Measurements from ENCODE around the gene CALML4.
"Not testable (repeated sequence)": the region's sequence is repeated elsewhere in the genome, so short reads cannot be mapped to it uniquely, and the experiment has no call there.

The CALML4 gene

GRCh38 chr15:68204776-68205557 lies at the start of gene CALML4:
CALML4 (minus strand) TSS chr15:68205332; CDS start chr15:68205247, 85 bp downstream.
- no peak for DNase-seq

GRCh38 chr15:68252925-68253534 lies 47.9 kb upstream of the CALML4 start:
- peak; percentile 68 to 90 (median 75) for DNase-seq

- no peak for DNase-seq
Measured at GRCh38 chr15:68249058-68249713, 44.1 kb upstream of the CALML4 start.

- no peak for DNase-seq
Measured at GRCh38 chr15:68244235-68244634, 39.1 kb upstream of the CALML4 start.

- no peak for DNase-seq
Measured at GRCh38 chr15:68241088-68241935, 36.2 kb upstream of the CALML4 start.

- DNase-seq: no peak
Measured at GRCh38 chr15:68239025-68239424, 33.9 kb upstream of the CALML4 start.

- no peak for DNase-seq
Measured at GRCh38 chr15:68235022-68235421, 29.9 kb upstream of the CALML4 start.

- not testable (repeated sequence) for DNase-seq
Measured at GRCh38 chr15:68234520-68234919, 29.4 kb upstream of the CALML4 start.

- DNase-seq: no peak
Measured at GRCh38 chr15:68234060-68234459, 28.9 kb upstream of the CALML4 start.

GRCh38 chr15:68232937-68233336 lies 27.8 kb upstream of the CALML4 start:
- DNase-seq: no peak

GRCh38 chr15:68232449-68232848 lies 27.3 kb upstream of the CALML4 start:
- DNase-seq: no peak

- no peak for DNase-seq
Measured at GRCh38 chr15:68231102-68231818, 26.1 kb upstream of the CALML4 start.

GRCh38 chr15:68230157-68231100 lies 25.3 kb upstream of the CALML4 start:
- DNase-seq: no peak

- peak; percentile 79 to 99 (median 95) for DNase-seq
Measured at GRCh38 chr15:68229386-68230156, 24.4 kb upstream of the CALML4 start, which contains the start of gene CLN6. CLN6 (minus strand) TSS chr15:68229728; CDS start chr15:68229584, 144 bp downstream.

GRCh38 chr15:68228971-68229385 lies 23.8 kb upstream of the CALML4 start:
- DNase-seq: peak in 1 of 3 experiments; percentile 71

GRCh38 chr15:68228143-68228970 lies 23.2 kb upstream of the CALML4 start:
- peak; percentile 7 to 58 (median 56) for DNase-seq

- DNase-seq: no peak
Measured at GRCh38 chr15:68227643-68228142, 22.6 kb upstream of the CALML4 start.

GRCh38 chr15:68225442-68225841 lies 20.3 kb upstream of the CALML4 start:
- DNase-seq: not testable (repeated sequence)

Measured in NCI-H1417 (cell line).